K562 (cell line): ENCODE results near the gene H2BK1. TPM values are rescaled to one million over a fixed set of nuclear protein-coding genes. Genes with fewer than 3 reads are reported as not detected.

ENCODE experiments used
- ATAC-seq: fragments of 200-7000 bp; cut with Tn5 transposase; 3 replicates; pipeline ENCODE4 v1.9.1; 2020; ENCODE audit warnings: moderate library complexity
- BruUV-seq: library from RNA; stranded (reverse); fragments of 400-500 nt; replicated peaks from 2 replicates; lab custom pipeline; 2021; lab: Mats Ljungman, UMichigan
- CTCF ChIA-PET: fragments of 300-600 bp; formaldehyde crosslinking; extraction: SDS; loops from one replicate; lab custom pipeline; 2021; ENCODE audit warnings: low intra/inter-chr PET ratio; lab: Yijun Ruan, JAX
- POLR2A ChIA-PET: fragments of 300-600, 350-650 bp; sonication (Branson Sonifier 250); formaldehyde crosslinking; extraction: SDS; loops from one replicate; lab custom pipeline; 2021; ENCODE audit warnings: antibody characterized with exemption, inconsistent platforms; lab: Yijun Ruan, JAX
- DNase-seq, 4 experiments: peaks; one replicate each; pipeline versions ENCODE4 v3.0.0 to v3.0.0-alpha.2; 2011 to 2018; ENCODE audit warnings: low spot score in 3 of 4, mixed read lengths in 3 of 4; ENCODE audit errors: extremely low read depth in 1 of 4
- FAIRE-seq: peaks from 2 replicates; lab custom pipeline; 2011; peaks lifted over from hg19 to GRCh38; lab: Jason Lieb, UNC
- H2AFZ ChIP-seq: 2 replicates; pipeline ENCODE4 v1.6.0; 2011; ENCODE audit warnings: low read depth, low read length, control low read depth, inconsistent platforms
- H3K27ac ChIP-seq: fragments of 200-600 bp; 3 replicates; pipeline ENCODE4 v1.8.0; 2011; ENCODE audit warnings: low read depth, mild to moderate bottlenecking, control low read depth, inconsistent platforms, low read length, moderate library complexity, mixed read lengths; ENCODE audit errors: extremely low read depth
- H3K27me3 ChIP-seq, 2 experiments: fragments of 300-600 bp in 1 of 2; 2 replicates in 1 of 2; 3 replicates in 1 of 2; pipeline versions ENCODE4 v1.6.0 to v1.8.0; 2011; ENCODE audit warnings: inconsistent platforms in 2 of 2, low read length in 2 of 2, mild to moderate bottlenecking in 1 of 2, mixed read lengths in 1 of 2, moderate library complexity in 1 of 2; ENCODE audit not compliant: control insufficient read depth in 2 of 2, insufficient read depth in 2 of 2
- H3K36me3 ChIP-seq: fragments of 300-600 bp; 3 replicates; pipeline ENCODE4 v1.8.0; 2011; ENCODE audit warnings: mild to moderate bottlenecking, low read length, inconsistent platforms; ENCODE audit not compliant: control insufficient read depth, insufficient read depth
- H3K4me1 ChIP-seq, 2 experiments: fragments of 200-600 bp in 1 of 2; replicated peaks in 1 of 2; 2 replicates in 1 of 2; 3 replicates in 1 of 2; pipeline versions ENCODE4 v1.5.1 to v1.8.0; 2011; ENCODE audit warnings: inconsistent platforms in 2 of 2, low read length in 2 of 2, mild to moderate bottlenecking in 1 of 2, mixed read lengths in 1 of 2, moderate library complexity in 1 of 2; ENCODE audit not compliant: control insufficient read depth in 2 of 2, insufficient read depth in 2 of 2
- H3K4me2 ChIP-seq: 2 replicates; pipeline ENCODE4 v1.6.1; 2011; ENCODE audit warnings: low read length, control low read depth, inconsistent platforms, mixed read lengths; ENCODE audit not compliant: insufficient read depth
- H3K4me3 ChIP-seq: fragments of 200-600 bp; sonication (generic), shearing (Covaris generic); 2 replicates; pipeline ENCODE4 v1.5.1; 2016; ENCODE audit warnings: control low read depth, inconsistent platforms
- H3K79me2 ChIP-seq: fragments of 200-600 bp; 3 replicates; pipeline ENCODE4 v1.8.0; 2011; ENCODE audit warnings: low read length, inconsistent platforms; ENCODE audit not compliant: control insufficient read depth, insufficient read depth
- H3K9ac ChIP-seq, 2 experiments: 2 replicates each; pipeline versions ENCODE4 v1.6.0 to v1.6.1; 2011; ENCODE audit warnings: low read depth in 2 of 2, low read length in 2 of 2, control low read depth in 1 of 2, inconsistent platforms in 1 of 2, mild to moderate bottlenecking in 1 of 2, mixed read lengths in 1 of 2; ENCODE audit not compliant: insufficient read depth in 1 of 2
- H3K9me1 ChIP-seq: one replicate; pipeline ENCODE4 v1.6.0; 2011; ENCODE audit warnings: inconsistent platforms, mild to moderate bottlenecking, low read length, moderate library complexity; ENCODE audit not compliant: control insufficient read depth, insufficient read depth
- H3K9me3 ChIP-seq: replicated peaks from 2 replicates; pipeline ENCODE4 v1.5.1; 2011; ENCODE audit warnings: low read depth, low read length, inconsistent platforms; ENCODE audit not compliant: control insufficient read depth, insufficient read depth
- H4K20me1 ChIP-seq: replicated peaks from 2 replicates; pipeline ENCODE4 v1.6.1; 2011; ENCODE audit warnings: low read length, inconsistent platforms, mixed read lengths; ENCODE audit not compliant: control insufficient read depth, insufficient read depth
- C11orf30 ChIP-seq: fragments of 450-650 bp; IDR thresholded peaks from 2 replicates; pipeline ENCODE4 v1.6.1; 2016; ENCODE audit warnings: low read depth, mild to moderate bottlenecking
- CBX3 ChIP-seq, 2 experiments: IDR thresholded peaks; 1 replicate in 1 of 2; 2 replicates in 1 of 2; pipeline ENCODE4 v1.6.1; 2012; ENCODE audit warnings: inconsistent platforms in 2 of 2, low read length in 2 of 2, borderline replicate concordance in 1 of 2, control low read depth in 1 of 2
- HIVEP1 ChIP-seq: fragments of 250-450 bp; sonication (Bioruptor Pico); IDR thresholded peaks from 2 replicates; pipeline ENCODE4 v1.4.0; 2020; ENCODE audit warnings: mild to moderate bottlenecking
- MAFF ChIP-seq: IDR thresholded peaks from 2 replicates; pipeline ENCODE4 v1.6.1; 2012; ENCODE audit warnings: low read length, improper control_type of control experiment
- MAFG ChIP-seq: fragments of 450-650 bp; conservative IDR thresholded peaks from 2 replicates; pipeline ENCODE4 v1.6.1; 2016; ENCODE audit warnings: missing genetic modification characterization, missing compliant biosample characterization
- MAFK ChIP-seq: IDR thresholded peaks from 2 replicates; pipeline ENCODE4 v1.6.1; 2011; ENCODE audit warnings: low read length, improper control_type of control experiment
- POLR2A ChIP-seq: fragments of 450-650 bp; conservative IDR thresholded peaks from 2 replicates; pipeline ENCODE4 v1.6.1; 2016
- POLR2G ChIP-seq: fragments of 200-400 bp; formaldehyde crosslinking; IDR thresholded peaks from 2 replicates; pipeline ENCODE4 v1.6.1; 2017; ENCODE audit warnings: low read depth, mild to moderate bottlenecking, antibody characterized with exemption, low read length, moderate library complexity
- RCOR1 ChIP-seq, 2 experiments: IDR thresholded peaks; 2 replicates each; pipeline ENCODE4 v1.6.1; 2012; ENCODE audit warnings: low read depth in 2 of 2, low read length in 2 of 2, borderline replicate concordance in 1 of 2, improper control_type of control experiment in 1 of 2
- SP1 ChIP-seq: sonication (generic); formaldehyde crosslinking; IDR thresholded peaks from 2 replicates; pipeline ENCODE4 v1.8.1; 2022; ENCODE audit warnings: mild to moderate bottlenecking, missing genetic modification reagents
- STAT5B ChIP-seq: fragments of 250-450 bp; sonication (Bioruptor Pico); IDR thresholded peaks from 2 replicates; pipeline ENCODE4 v1.8.0; 2021; ENCODE audit warnings: mild to moderate bottlenecking, inconsistent platforms
- ZBTB1 ChIP-seq: sonication (generic); formaldehyde crosslinking; IDR thresholded peaks from 2 replicates; pipeline ENCODE4 v1.8.1; 2023; ENCODE audit warnings: missing genetic modification reagents, low read depth, mild to moderate bottlenecking, borderline replicate concordance
- ZNF121 ChIP-seq: sonication (generic); formaldehyde crosslinking; conservative IDR thresholded peaks from 2 replicates; pipeline ENCODE4 v1.8.0; 2022; ENCODE audit warnings: missing genetic modification reagents
- ZNF316 ChIP-seq: fragments of 450-650 bp; IDR thresholded peaks from 2 replicates; pipeline ENCODE4 v1.6.1; 2016
- ZNF398 ChIP-seq: fragments of 250-450 bp; sonication (Bioruptor Pico); IDR thresholded peaks from 2 replicates; pipeline ENCODE4 v1.8.0; 2021; ENCODE audit warnings: moderate library complexity, mild to moderate bottlenecking, inconsistent platforms
- ZNF778 ChIP-seq: fragments of 450-650 bp; formaldehyde crosslinking; IDR thresholded peaks from 2 replicates; pipeline ENCODE4 v1.4.0; 2020; ENCODE audit warnings: mild to moderate bottlenecking, moderate library complexity
- WGBS: fragments of 100-300 bp; shearing (Covaris generic); methylation state at CpG from one replicate; pipeline ENCODE4 v1.1.6; 2016; ENCODE audit warnings: low coverage, mixed read lengths; ENCODE audit not compliant: insufficient coverage; ENCODE audit errors: missing lambda C conversion rate; 5-methylcytosine and 5-hydroxymethylcytosine counted together
- in situ Hi-C: fragments of 300-500 bp; cut with MboI; formaldehyde crosslinking; loops from 4 replicates; pipeline ENCODE4 v1.15.0; 2018; ENCODE audit warnings: inconsistent platforms, mixed read lengths
- intact Hi-C: fragments of 100-400 bp; cut with micrococcal nuclease; formaldehyde crosslinking; loops from 2 replicates; pipeline ENCODE4 v1.14.2; 2022
- polyA plus RNA-seq, 8 experiments: library from polyadenylated mRNA; depleted of rRNA in 4 of 8; stranded (reverse) in 5 of 8; unstranded in 3 of 8; fragments of >200 nt; fragmentation: Nextera tagmentation in 2 of 8; fragmentation: Illumina TruSeq in 1 of 8; extraction: Ambion mirVana in 2 of 8; extraction: Trizol in 1 of 8; gene quantifications; 2 replicates each; pipeline versions ENCODE4 v1.2.1 to v1.2.3, GENCODE V29; 2011 to 2014; ENCODE audit warnings: inconsistent platforms in 1 of 8, missing spikeins in 1 of 8
- total RNA-seq, 7 experiments: library from RNA; depleted of rRNA in 6 of 7; stranded (reverse); fragments of >200 nt in 6 of 7; fragmentation: Illumina TruSeq in 2 of 7; extraction: Trizol in 2 of 7; gene quantifications; 2 replicates each; pipeline versions ENCODE4 v1.2.1 to v1.2.3, GENCODE V29; 2011 to 2021; ENCODE audit warnings: low replicate concordance in 1 of 7
- TF ChIP-seq, protein P1 (sequence below): fragments of 450-650 bp; IDR thresholded peaks from 2 replicates; pipeline ENCODE4 v1.7.1; 2018; ENCODE audit warnings: mild to moderate bottlenecking, low read depth; ENCODE audit not compliant: partially characterized antibody

H2BK1 gene
- total and polyA plus RNA-seq, 9 of the 15 experiments (the other 6 are each of a cell fraction or from before 2014, with no cell fraction given): not detected

DNA sequence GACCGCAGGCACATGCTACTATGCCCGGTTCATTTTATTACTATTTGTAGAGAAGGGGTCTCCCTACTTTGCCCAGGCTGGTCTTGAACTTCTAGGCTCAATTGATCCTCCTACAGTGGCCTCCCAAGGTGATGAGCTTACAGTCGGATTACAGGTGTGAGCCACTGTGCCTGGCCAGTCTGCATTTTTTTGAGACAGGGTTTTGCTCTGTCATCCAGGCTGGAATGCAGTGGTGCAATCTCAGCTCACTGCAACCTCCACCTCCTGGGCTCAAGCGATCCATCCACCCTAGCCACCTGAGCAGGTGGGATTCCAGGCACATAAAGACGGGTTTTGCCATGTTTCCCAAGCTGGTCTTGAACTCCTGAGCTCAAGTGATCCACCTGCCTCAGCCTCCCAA is 2.3 kb upstream of the H2BK1 start (continued):
- TF ChIP-seq RCOR1 (IDR thresholded peaks at IDR 0.05; ENCODE audit: borderline replicate concordance in 1 of 2, low read depth in 2 of 2, low read length in 2 of 2): no peak

DNA sequence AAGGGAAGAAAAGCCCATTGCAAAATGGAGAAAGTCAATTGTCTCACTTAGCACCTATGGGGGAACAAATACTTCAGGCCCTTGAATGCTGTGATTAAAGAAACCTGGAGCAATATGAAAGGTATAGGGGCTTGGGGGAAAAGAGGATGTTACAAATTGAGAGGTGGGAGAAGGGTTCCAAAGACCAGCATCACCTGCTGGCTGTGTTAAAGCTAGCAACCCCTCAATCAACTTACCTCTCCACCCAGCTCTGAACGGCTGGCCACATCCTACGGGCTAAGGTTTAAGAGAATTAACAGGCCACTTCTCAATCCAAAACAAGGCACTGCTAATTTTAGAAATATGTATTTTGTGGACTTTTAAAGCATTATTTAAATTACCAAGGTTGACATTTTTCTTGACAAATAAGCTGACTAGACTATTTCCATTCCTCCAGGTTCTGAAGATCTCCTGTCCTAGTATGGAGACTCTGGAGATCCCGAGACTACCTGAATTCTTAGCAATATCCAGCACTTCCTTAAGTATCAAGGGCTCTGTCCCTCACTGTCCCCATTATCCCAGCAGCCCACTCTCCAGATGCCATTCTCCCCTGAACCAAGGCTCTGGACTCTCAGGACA is 976 bp upstream of the H2BK1 start:
- in situ Hi-C loops (no loop called here), intact Hi-C loops (no loop called here)
- ATAC-seq: peak; percentile 17; the same call in 2 of the 3 replicates
- no peak for DNase-seq
- H3K4me1 ChIP-seq: peaks cover 10 to 15% of the 10 kb centered on the region in 2 experiments
- H3K79me2 ChIP-seq: no peaks in the 10 kb centered on the region
- no TSS peak for BruUV-seq
- peak; percentile 23 for FAIRE-seq
- ChIA-PET POLR2A (interaction anchor here (0.7 to 3.9 kb wide), 7 partner anchors 14 to 102 kb away, joined by 3 to 12 read pairs (median 4); partner anchors contain the start of genes ABCF2 and CHPF2), CTCF (interaction anchor here (0.6 kb wide), 1 partner anchor 10 kb away, joined by 10 read pairs; no protein-coding TSS in a partner anchor)
- no peak overlapping the region for H3K4me3 ChIP-seq
- peaks cover 44% of the 10 kb centered on the region for H3K36me3 ChIP-seq
- H3K9me1 ChIP-seq: no peaks in the 10 kb centered on the region
- peaks cover 30% of the 10 kb centered on the region for H4K20me1 ChIP-seq
- no peak overlapping the region for H3K9ac ChIP-seq
- H3K4me2 ChIP-seq: no peak overlapping the region
- H3K27me3 ChIP-seq: no peaks in the 10 kb centered on the region; a peak in 2 of 5 replicates
- 60% methylated on average over 3 of the region's 3 CpGs for WGBS
- H3K27ac ChIP-seq: no peak overlapping the region
- no peaks in the 10 kb centered on the region for H3K9me3 ChIP-seq
- H2AFZ ChIP-seq: no peak overlapping the region
- TF ChIP-seq ZNF398 (CRISPR knock-in tag) (no peak), C11orf30 (peak; percentile 92), SP1 (no peak), ZNF316 (peak; percentile 97), POLR2G (0 out of 2 replicates have a peak, but pooled peaks have one; percentile 17), MAFF (peak; percentile 94), ZBTB1 (CRISPR knock-in tag) (no peak), ZNF778 (CRISPR knock-in tag) (no peak), MAFG (tag) (peak; percentile 89), POLR2A (peak; percentile 39; the same call in 1 of the 2 replicates), HIVEP1 (CRISPR knock-in tag) (no peak), ZNF121 (no peak), CBX3 (IDR thresholded peaks at IDR 0.05; ENCODE audit: borderline replicate concordance in 1 of 2, low read length in 2 of 2) (no peak), MAFK (peak; percentile 91), STAT5B (no peak)
- TF ChIP-seq, protein P1, sequence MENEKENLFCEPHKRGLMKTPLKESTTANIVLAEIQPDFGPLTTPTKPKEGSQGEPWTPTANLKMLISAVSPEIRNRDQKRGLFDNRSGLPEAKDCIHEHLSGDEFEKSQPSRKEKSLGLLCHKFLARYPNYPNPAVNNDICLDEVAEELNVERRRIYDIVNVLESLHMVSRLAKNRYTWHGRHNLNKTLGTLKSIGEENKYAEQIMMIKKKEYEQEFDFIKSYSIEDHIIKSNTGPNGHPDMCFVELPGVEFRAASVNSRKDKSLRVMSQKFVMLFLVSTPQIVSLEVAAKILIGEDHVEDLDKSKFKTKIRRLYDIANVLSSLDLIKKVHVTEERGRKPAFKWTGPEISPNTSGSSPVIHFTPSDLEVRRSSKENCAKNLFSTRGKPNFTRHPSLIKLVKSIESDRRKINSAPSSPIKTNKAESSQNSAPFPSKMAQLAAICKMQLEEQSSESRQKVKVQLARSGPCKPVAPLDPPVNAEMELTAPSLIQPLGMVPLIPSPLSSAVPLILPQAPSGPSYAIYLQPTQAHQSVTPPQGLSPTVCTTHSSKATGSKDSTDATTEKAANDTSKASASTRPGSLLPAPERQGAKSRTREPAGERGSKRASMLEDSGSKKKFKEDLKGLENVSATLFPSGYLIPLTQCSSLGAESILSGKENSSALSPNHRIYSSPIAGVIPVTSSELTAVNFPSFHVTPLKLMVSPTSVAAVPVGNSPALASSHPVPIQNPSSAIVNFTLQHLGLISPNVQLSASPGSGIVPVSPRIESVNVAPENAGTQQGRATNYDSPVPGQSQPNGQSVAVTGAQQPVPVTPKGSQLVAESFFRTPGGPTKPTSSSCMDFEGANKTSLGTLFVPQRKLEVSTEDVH: no peak
